Neural cell (in vitro differentiated cells): ENCODE measurements around the gene SMAD2.

Experiments used
- CTCF ChIP-seq: fragments of 450-650 bp; IDR thresholded peaks from 2 replicates; pipeline ENCODE4 v1.5.1; 2014; ENCODE audit warnings: antibody characterized with exemption, mild to moderate bottlenecking, moderate library complexity; ENCODE audit not compliant: poor library complexity, severe bottlenecking
- EP300 ChIP-seq: fragments of 450-650 bp; conservative IDR thresholded peaks from 2 replicates; pipeline ENCODE4 v1.6.1; 2014; ENCODE audit warnings: antibody characterized with exemption, mild to moderate bottlenecking, moderate library complexity; ENCODE audit not compliant: poor library complexity, severe bottlenecking
- EZH2 ChIP-seq: fragments of 200-600, 300-800 bp; shearing (Covaris generic), sonication (generic); IDR thresholded peaks from 2 replicates; pipeline ENCODE4 v1.6.1; 2014; ENCODE audit warnings: antibody characterized with exemption, low read length, borderline replicate concordance, mild to moderate bottlenecking; ENCODE audit not compliant: insufficient read depth, poor library complexity, severe bottlenecking
- MXI1 ChIP-seq: fragments of 450-650 bp; conservative IDR thresholded peaks from 2 replicates; pipeline ENCODE4 v1.6.1; 2014; ENCODE audit warnings: antibody characterized with exemption, mild to moderate bottlenecking; ENCODE audit not compliant: poor library complexity, severe bottlenecking
- RAD21 ChIP-seq: fragments of 450-650 bp; conservative IDR thresholded peaks from 2 replicates; pipeline ENCODE4 v1.6.1; 2014; ENCODE audit warnings: antibody characterized with exemption, mild to moderate bottlenecking, moderate library complexity

- TF ChIP-seq EZH2 (no peak), CTCF (no peak), EP300 (no peak), MXI1 (no peak), RAD21 (no peak)
Measured at GRCh38 chr18:47772374-47773248, 157.8 kb downstream of the SMAD2 start.
